PC-9 (cell line): ENCODE data around the gene PRPS1.

Experiments used
- CTCF ChIP-seq: fragments of 200-600 bp; sonication (generic); conservative IDR thresholded peaks from 2 replicates; pipeline ENCODE4 v1.6.1; 2017; ENCODE audit warnings: mixed run types, antibody characterized with exemption, mild to moderate bottlenecking, moderate library complexity
- EZH2 ChIP-seq: fragments of 200-600 bp; sonication (generic); IDR thresholded peaks from 2 replicates; pipeline ENCODE4 v1.8.0; 2017; ENCODE audit warnings: antibody characterized with exemption, low read depth

GRCh38 chrX:107632346-107632745, 4.0 kb downstream of the PRPS1 start:
- TF ChIP-seq EZH2, result no peak
- TF ChIP-seq CTCF, result no peak
